GM18861 (cell line): ENCODE measurements around the gene USP44.

Experiments used
- ATAC-seq: cut with Tn5 transposase; IDR thresholded peaks from one replicate; pipeline ENCODE4 v1.9.1; 2021; ENCODE audit not compliant: unreplicated experiment

Gene USP44

GRCh38 chr12:95548539-95549391 is 2.5 kb downstream of the USP44 start:
- no peak for ATAC-seq

- no peak for ATAC-seq
Observed at GRCh38 chr12:95548056-95548538, 3.2 kb downstream of the USP44 start.

- ATAC-seq, result no peak
Observed at GRCh38 chr12:95547522-95548055, 3.7 kb downstream of the USP44 start.

- ATAC-seq, result no peak
Observed at GRCh38 chr12:95546491-95546813, 4.8 kb downstream of the USP44 start.

- ATAC-seq, result no peak
Observed at GRCh38 chr12:95545731-95546490, 5.4 kb downstream of the USP44 start.

GRCh38 chr12:95545303-95545702 is 6.0 kb downstream of the USP44 start:
- no peak for ATAC-seq

- no peak for ATAC-seq
Observed at GRCh38 chr12:95544756-95545155, 6.5 kb downstream of the USP44 start.

- ATAC-seq, result no peak
Observed at GRCh38 chr12:95543305-95543704, 8.0 kb downstream of the USP44 start.

- no peak for ATAC-seq
Observed at GRCh38 chr12:95541436-95541835, 9.8 kb downstream of the USP44 start.

- ATAC-seq, result no peak
Observed at GRCh38 chr12:95538656-95539055, 12.6 kb downstream of the USP44 start.

- ATAC-seq, result no peak
Observed at GRCh38 chr12:95538006-95538405, 13.3 kb downstream of the USP44 start.

- no peak for ATAC-seq
Observed at GRCh38 chr12:95533985-95534384, 17.3 kb downstream of the USP44 start.

GRCh38 chr12:95532851-95533250 is 18.4 kb downstream of the USP44 start:
- no peak for ATAC-seq

- no peak for ATAC-seq
Observed at GRCh38 chr12:95529693-95530225, 21.5 kb downstream of the USP44 start.

GRCh38 chr12:95528431-95528830 is 22.8 kb downstream of the USP44 start:
- no peak for ATAC-seq

GRCh38 chr12:95522692-95523091 is 28.6 kb downstream of the USP44 start:
- ATAC-seq, result no peak

GRCh38 chr12:95520816-95521215 is 30.5 kb downstream of the USP44 start:
- ATAC-seq, result no peak

GRCh38 chr12:95518944-95519343 is 32.3 kb downstream of the USP44 start:
- no peak for ATAC-seq

GRCh38 chr12:95517246-95517645 is 34.0 kb downstream of the USP44 start:
- no peak for ATAC-seq

- no peak for ATAC-seq
Observed at GRCh38 chr12:95516757-95517156, 34.5 kb downstream of the USP44 start.

- no peak for ATAC-seq
Observed at GRCh38 chr12:95515197-95515596, 36.1 kb downstream of the USP44 start.

GRCh38 chr12:95513599-95513998 is 37.7 kb downstream of the USP44 start:
- no peak for ATAC-seq
